Transverse colon (tissue), 4 donors: ENCODE results near the gene GAA. TPM values are rescaled to one million over a fixed set of nuclear protein-coding genes. Genes with fewer than 3 reads are reported as not detected.
A peak's percentile ranks its signal among the peaks of the same experiment; 100 is the strongest.

Experiments used
- DNase-seq: peaks from one replicate; pipeline ENCODE4 v3.0.0-alpha.2; 2019
- H3K27ac ChIP-seq, 4 donors: fragments of 200-600 bp; sonication (generic); 2 replicates each; pipeline ENCODE4 v1.5.1; 2016 to 2018; ENCODE audit warnings: inconsistent platforms in 4 of 4
- H3K27me3 ChIP-seq: fragments of 200-600 bp; sonication (generic); 2 replicates; pipeline ENCODE4 v1.5.1; 2017; ENCODE audit warnings: inconsistent platforms
- H3K36me3 ChIP-seq, 4 donors: fragments of 200-600 bp; sonication (generic); 2 replicates each; pipeline ENCODE4 v1.5.1; 2017 to 2019; ENCODE audit warnings: inconsistent platforms in 4 of 4
- H3K4me1 ChIP-seq, 4 donors: fragments of 200-600 bp; sonication (generic); 2 replicates each; pipeline ENCODE4 v1.5.1; 2017 to 2020; ENCODE audit warnings: inconsistent platforms in 4 of 4
- H3K4me3 ChIP-seq, 4 donors: fragments of 200-600 bp; sonication (generic); 1 replicate in 1 of 4; 2 replicates in 3 of 4; pipeline versions ENCODE4 v1.5.1 to v1.6.1; 2017 to 2019; ENCODE audit warnings: inconsistent platforms in 4 of 4
- H3K9me3 ChIP-seq, 2 donors: fragments of 200-600 bp; sonication (generic); 2 replicates each; pipeline ENCODE4 v1.5.1; 2017 to 2019; ENCODE audit warnings: inconsistent platforms in 2 of 2
- CTCF ChIP-seq, 5 experiments: fragments of 200-600 bp in 3 of 5; fragments of 450-650 bp in 2 of 5; sonication (generic) in 3 of 5; IDR thresholded peaks; 1 replicate in 2 of 5; 2 replicates in 3 of 5; pipeline ENCODE4 v1.5.1; 2016 to 2017; ENCODE audit warnings: antibody characterized with exemption in 5 of 5, inconsistent platforms in 3 of 5, mild to moderate bottlenecking in 2 of 5, moderate library complexity in 1 of 5
- EP300 ChIP-seq: sonication (generic); formaldehyde crosslinking; IDR thresholded peaks from one replicate; pipeline ENCODE4 v1.6.1; 2017; ENCODE audit warnings: antibody characterized with exemption, low read depth
- POLR2A ChIP-seq: fragments of 450-650 bp; IDR thresholded peaks from one replicate; pipeline ENCODE4 v1.6.1; 2016; ENCODE audit warnings: antibody characterized with exemption, mild to moderate bottlenecking, moderate library complexity
- POLR2AphosphoS5 ChIP-seq, 3 donors: sonication (generic); formaldehyde crosslinking; IDR thresholded peaks; one replicate each; pipeline ENCODE4 v1.6.1; 2016; ENCODE audit warnings: antibody characterized with exemption in 3 of 3
- WGBS, 2 donors: methylation state at CpG; one replicate each; pipeline ENCODE4 v1.1.5; 2018; ENCODE audit warnings: low coverage in 1 of 2; 5-methylcytosine and 5-hydroxymethylcytosine counted together
- in situ Hi-C, 4 donors: fragments of 200-750 bp; cut with MboI; loops; one replicate each; pipeline versions ENCODE4 v1.15.0 to v1.15.1; 2017; ENCODE audit warnings: low sequenced_read_pairs in 3 of 4, low pct_ligation_motif_present in 1 of 4, low pct_unique_long_range_greater_than_20kb in 1 of 4
- intact Hi-C: fragments of 100-400 bp; cut with DNase I; formaldehyde crosslinking; loops from one replicate; pipeline ENCODE4 v1.15.1; 2023; ENCODE audit warnings: low total_unique reads
- total RNA-seq, 4 donors: library from RNA; depleted of rRNA; stranded (reverse); fragments of >200 nt; gene quantifications; one replicate each; pipeline ENCODE4 v1.1.0, GENCODE V29; 2016

Gene GAA
- total RNA-seq, 4 donors from 2014 or later: 54.6 to 96.5 (median 81.4) TPM

GRCh38 chr17:80132906-80133625 lies 31.7 kb downstream of the GAA start:
- intact Hi-C loops: no loop called here

GRCh38 chr17:80133626-80133970 lies 32.2 kb downstream of the GAA start:
- peaks cover 0 to 44% (median 20%) of the 10 kb centered on the region in 4 donors for H3K36me3 ChIP-seq
- in situ Hi-C loops (no loop called here), intact Hi-C loops (no loop called here)
- no peaks in the 10 kb centered on the region for H3K27me3 ChIP-seq
- DNase-seq: no peak
- TF ChIP-seq POLR2A: no peak
- no peak for TF ChIP-seq CTCF (IDR thresholded peaks at IDR 0.05)
- H3K9me3 ChIP-seq: no peaks in the 10 kb centered on the region
- H3K4me3 ChIP-seq: no peak overlapping the region
- no peak overlapping the region for H3K27ac ChIP-seq
- H3K4me1 ChIP-seq: peaks cover 0 to 1% (median 0%) of the 10 kb centered on the region in 4 donors
- WGBS, 2 donors: 80 to 94% methylated on average over 1 to 6 of the region's 6 CpGs

More at GRCh38 chr17:80132906-80133625, 31.7 kb downstream of the GAA start:
- in situ Hi-C loops: no loop called here
- no peak overlapping the region for H3K4me3 ChIP-seq
- no peak for DNase-seq
- H3K36me3 ChIP-seq: peaks cover 0 to 40% (median 19%) of the 10 kb centered on the region in 4 donors
- no peak overlapping the region for H3K27ac ChIP-seq
- H3K27me3 ChIP-seq: no peaks in the 10 kb centered on the region
- WGBS, 2 donors: 80 to 90% methylated on average over 2 to 5 of the region's 5 CpGs
- TF ChIP-seq CTCF (IDR thresholded peaks at IDR 0.05) (no peak), EP300 (no peak), POLR2A (no peak), POLR2AphosphoS5 (IDR thresholded peaks at IDR 0.05) (no peak)
- no peaks in the 10 kb centered on the region for H3K9me3 ChIP-seq
- no peaks in the 10 kb centered on the region for H3K4me1 ChIP-seq

- Histone ChIP-seq H3K9me3 (no peaks in the 10 kb centered on the region), H3K27me3 (no peaks in the 10 kb centered on the region), H3K36me3 (peaks cover 0 to 71% (median 34%) of the 10 kb centered on the region in 4 donors), H3K4me3 (no peak overlapping the region), H3K27ac (no peak overlapping the region), H3K4me1 (peaks cover 0 to 10% (median 0%) of the 10 kb centered on the region in 4 donors)
- in situ Hi-C loops (no loop called here), intact Hi-C loops (no loop called here)
- DNase-seq: no peak
- WGBS, 2 donors: 97% methylated on average over 9 of the region's 9 CpGs; no CpG with 5 or more reads in 1 of the 2 donors
- TF ChIP-seq CTCF (IDR thresholded peaks at IDR 0.05) (no peak), POLR2AphosphoS5 (IDR thresholded peaks at IDR 0.05) (no peak), EP300 (no peak), POLR2A (no peak)
Observed at GRCh38 chr17:80137131-80137530, 35.8 kb downstream of the GAA start.

GRCh38 chr17:80138856-80139426 lies 37.6 kb downstream of the GAA start:
- Histone ChIP-seq H3K27ac (peak overlapping the region; percentile 24 to 49 (median 26)), H3K4me3 (no peak overlapping the region), H3K9me3 (no peaks in the 10 kb centered on the region), H3K27me3 (no peaks in the 10 kb centered on the region), H3K36me3 (peaks cover 0 to 84% (median 39%) of the 10 kb centered on the region in 4 donors), H3K4me1 (peaks cover 0 to 10% (median 0%) of the 10 kb centered on the region in 4 donors)
- intact Hi-C loops: no loop called here
- TF ChIP-seq POLR2A (no peak), POLR2AphosphoS5 (IDR thresholded peaks at IDR 0.05) (no peak), EP300 (no peak), CTCF (IDR thresholded peaks at IDR 0.05) (no peak)
- WGBS, 2 donors: 61 to 88% methylated on average over 3 to 18 of the region's 18 CpGs
- DNase-seq: peak; percentile 69
- in situ Hi-C loops: no loop called here
